ENCODE results near the gene AJM1.
A peak's percentile ranks its signal among the peaks of the same experiment; 100 is the strongest.
"Not testable (repeated sequence)": the region's sequence is repeated elsewhere in the genome, so short reads cannot be mapped to it uniquely, and the experiment has no call there.

DNA sequence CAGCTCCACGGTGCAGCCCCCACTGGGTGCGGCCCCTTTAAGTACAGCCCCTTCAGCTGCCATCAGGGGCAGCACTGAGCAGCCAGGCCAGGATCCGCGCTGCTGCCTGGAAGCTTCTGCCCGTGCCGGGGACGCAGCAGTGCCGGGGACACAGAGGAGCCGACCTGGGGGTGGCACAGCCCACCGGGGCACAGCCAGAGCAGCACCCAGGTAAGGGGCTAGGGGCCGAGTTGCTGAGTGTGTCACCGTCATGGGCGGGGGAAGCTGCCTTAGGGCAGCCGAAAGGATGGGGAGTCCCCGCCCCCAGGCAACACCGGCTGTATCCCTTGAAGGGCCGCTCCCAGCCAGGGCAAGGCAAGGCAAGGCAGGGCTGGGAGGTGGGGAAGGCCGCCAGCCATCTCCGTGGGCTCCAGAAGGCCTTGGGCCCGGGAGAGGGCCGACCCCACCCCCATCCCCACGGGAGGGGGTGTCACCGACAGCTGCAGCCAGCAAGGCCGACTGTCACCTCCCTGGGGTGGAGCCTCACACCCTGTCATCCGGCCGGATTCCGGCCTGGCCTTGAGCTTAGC, at the start of gene AJM1:
- TF ChIP-seq, protein P1, sequence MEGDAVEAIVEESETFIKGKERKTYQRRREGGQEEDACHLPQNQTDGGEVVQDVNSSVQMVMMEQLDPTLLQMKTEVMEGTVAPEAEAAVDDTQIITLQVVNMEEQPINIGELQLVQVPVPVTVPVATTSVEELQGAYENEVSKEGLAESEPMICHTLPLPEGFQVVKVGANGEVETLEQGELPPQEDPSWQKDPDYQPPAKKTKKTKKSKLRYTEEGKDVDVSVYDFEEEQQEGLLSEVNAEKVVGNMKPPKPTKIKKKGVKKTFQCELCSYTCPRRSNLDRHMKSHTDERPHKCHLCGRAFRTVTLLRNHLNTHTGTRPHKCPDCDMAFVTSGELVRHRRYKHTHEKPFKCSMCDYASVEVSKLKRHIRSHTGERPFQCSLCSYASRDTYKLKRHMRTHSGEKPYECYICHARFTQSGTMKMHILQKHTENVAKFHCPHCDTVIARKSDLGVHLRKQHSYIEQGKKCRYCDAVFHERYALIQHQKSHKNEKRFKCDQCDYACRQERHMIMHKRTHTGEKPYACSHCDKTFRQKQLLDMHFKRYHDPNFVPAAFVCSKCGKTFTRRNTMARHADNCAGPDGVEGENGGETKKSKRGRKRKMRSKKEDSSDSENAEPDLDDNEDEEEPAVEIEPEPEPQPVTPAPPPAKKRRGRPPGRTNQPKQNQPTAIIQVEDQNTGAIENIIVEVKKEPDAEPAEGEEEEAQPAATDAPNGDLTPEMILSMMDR (IDR thresholded peaks at IDR 0.05): peak; percentile 72 to 89 (median 82)
- TF ChIP-seq POLR2A (IDR thresholded peaks at IDR 0.05): not testable (repeated sequence)
